Measurements from ENCODE around the gene NUB1. TPM values are rescaled to one million over a fixed set of nuclear protein-coding genes. Genes with fewer than 3 reads are reported as not detected.

NUB1 gene
- total RNA-seq, 1 experiment from 2014 or later, result 39.5 TPM

DNA sequence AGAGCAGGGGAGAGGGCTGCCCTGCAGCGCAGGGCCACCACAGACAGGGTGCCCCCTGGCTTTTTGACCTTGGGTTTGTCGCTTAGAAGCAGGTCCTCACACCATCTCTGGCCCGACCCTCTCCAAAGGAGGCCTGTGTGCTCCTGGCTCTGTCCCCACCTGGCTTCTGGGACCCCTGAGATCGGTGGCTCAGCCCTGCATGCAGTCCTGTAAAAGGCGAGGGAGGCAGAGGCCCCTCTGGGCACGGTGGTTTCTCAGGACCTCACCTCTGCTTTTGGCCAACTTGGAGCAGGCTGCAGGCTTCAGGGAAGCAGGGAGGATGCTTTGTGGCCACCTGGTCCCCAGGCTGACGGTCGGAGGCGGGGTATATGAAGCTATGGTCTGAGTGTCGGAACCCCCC, 46.8 kb downstream of the NUB1 start:
- DNase-seq (ENCODE audit: low spot score), result no peak

- DNase-seq (ENCODE audit: low spot score), result no peak
Measured at GRCh38 chr7:151389096-151389767, 47.6 kb downstream of the NUB1 start.

DNA sequence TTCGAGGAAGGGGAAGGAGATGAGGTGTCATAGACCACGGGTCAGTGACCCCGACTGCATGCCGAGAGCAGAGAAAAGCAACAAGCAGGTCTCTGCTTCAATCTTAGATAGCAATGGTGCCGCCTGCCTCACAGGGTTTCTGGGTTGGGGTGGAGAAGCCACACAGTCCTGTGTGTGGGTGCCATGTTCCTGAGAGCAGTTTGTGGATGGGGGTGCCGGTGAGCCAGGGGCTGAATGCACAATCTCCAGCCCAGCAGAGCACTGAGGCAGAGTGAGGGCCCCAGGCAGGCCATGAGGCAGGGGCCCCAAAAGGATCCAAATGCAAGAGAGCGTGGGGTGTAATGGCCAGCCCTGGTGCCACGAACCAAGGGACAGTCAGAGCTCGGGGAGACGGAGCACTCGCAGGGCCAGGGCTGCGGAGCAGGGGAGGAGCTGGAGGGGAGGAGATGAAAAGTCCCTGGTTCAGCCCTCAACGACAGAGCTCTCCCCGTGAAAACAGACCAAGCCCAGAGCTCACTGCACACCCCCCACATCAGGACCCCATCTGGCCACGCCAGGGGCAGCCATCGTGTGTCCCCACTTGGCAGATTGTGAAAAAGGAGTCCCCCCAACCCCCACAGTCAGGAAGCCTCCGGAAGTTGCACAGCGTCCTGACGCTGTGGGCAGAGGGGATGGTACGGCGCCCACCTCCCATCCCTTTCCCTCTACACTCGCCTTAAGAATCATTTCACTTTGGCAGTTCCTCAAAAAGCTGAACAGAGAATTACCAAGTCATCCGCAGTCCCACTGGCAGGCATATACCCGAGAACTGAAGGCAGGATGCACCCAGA, 48.4 kb downstream of the NUB1 start:
- no peak for DNase-seq (ENCODE audit: low spot score)

DNA sequence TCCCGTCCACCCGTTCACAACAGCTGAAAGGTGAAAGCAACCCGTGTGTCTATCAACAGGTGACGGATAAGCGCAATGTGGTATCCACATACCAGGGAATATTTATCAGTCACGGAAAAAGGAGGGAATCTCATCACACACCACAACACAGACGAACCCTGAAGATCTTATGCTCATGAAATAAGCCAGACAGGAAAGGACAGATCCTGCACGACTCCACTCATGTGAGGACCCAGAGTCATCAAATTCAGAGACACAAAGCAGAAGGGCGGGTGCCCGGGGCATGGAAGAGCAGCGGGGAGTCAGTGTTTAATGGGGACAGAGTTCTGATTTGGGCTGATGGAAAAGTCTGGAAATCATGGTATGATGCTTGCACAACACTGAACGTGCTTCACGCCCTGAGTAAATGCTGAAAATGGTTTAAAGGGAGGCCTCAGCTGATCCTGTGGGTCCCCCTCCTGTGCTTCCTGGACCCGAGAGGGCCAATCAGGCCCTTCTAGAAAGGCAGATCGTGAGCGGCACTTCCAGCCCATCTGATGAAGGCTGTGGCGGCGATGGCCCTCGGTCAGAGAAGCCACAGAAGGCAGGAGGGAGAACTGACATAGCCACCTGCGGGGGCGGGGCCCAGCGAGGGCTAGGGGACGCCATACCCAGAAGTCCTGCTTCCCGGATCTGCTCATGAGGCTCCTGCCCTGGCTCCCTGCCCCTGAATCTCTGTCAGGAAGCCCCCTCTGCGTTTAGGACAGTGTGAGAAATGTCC, 49.2 kb downstream of the NUB1 start:
- DNase-seq (ENCODE audit: low spot score), result no peak

- DNase-seq (ENCODE audit: low spot score), result no peak
Measured at GRCh38 chr7:151391358-151391730, 49.7 kb downstream of the NUB1 start.

- DNase-seq (ENCODE audit: low spot score), result no peak
Measured at GRCh38 chr7:151392002-151392401, 50.4 kb downstream of the NUB1 start.

- no peak for DNase-seq (ENCODE audit: low spot score)
Measured at GRCh38 chr7:151392426-151392825, 50.8 kb downstream of the NUB1 start.

- DNase-seq (ENCODE audit: low spot score), result no peak
Measured at GRCh38 chr7:151393031-151393977, 51.7 kb downstream of the NUB1 start.

DNA sequence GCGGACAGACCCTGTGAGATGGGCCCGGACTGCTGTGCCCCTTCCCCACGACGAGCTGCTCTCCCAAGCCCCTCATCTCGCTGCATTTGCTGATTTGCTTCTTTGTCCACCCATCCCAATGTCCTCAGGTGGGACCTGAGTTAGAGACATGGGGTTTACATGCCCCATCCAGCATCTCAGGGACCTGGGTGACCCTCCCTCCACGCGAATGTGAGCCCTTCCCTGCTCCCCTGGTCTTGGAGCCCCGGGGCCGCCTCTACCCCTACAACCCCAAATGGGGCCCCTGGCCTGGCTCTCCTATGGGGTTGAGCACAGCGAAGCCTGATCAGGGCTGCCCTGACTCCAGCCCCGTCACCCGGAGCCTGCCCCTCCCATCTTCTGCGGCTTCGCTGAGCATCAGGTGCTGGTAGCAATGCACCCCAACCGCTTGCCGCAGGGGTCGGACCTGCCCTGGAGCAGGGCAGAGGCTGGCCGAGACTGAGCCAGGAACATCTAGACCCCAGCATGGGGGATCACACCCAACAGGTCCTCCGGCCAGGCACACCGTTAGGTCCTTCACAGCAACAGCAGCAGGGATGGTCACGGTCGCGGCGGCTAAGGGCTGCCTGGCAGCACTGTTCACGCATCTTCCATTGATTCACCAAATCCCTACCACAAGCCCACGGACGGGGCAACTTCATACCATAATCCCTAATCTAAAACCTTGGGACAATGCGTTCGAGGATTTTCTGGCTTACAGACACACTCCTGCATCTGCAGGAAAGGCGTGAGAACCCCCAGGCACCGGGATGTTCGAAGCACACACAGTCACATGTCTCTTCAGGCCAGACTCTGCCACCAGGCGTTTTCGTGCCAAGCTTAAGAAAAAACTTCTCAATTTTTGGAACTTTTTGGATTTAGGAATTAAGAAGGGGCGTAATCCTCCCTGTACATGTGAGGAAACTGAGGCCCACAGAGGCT, 52.7 kb downstream of the NUB1 start:
- DNase-seq (ENCODE audit: low spot score), result no peak

DNA sequence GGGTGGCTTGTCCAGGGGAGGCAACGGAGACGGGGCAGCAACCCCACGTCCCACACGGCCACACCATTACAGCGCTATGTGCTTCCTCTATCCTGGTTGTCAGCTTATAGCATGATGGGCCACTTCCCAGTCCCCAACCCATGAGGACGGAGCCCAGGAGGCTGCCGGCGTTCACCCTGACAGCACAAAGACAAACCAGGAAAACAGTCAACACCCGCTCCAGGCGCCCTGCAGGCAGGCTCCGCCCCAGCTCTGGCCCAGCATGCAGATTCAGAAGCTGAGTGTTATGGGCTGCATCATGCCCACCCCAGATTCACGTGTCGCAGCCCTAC, 53.4 kb downstream of the NUB1 start:
- DNase-seq (ENCODE audit: low spot score), result no peak

DNA sequence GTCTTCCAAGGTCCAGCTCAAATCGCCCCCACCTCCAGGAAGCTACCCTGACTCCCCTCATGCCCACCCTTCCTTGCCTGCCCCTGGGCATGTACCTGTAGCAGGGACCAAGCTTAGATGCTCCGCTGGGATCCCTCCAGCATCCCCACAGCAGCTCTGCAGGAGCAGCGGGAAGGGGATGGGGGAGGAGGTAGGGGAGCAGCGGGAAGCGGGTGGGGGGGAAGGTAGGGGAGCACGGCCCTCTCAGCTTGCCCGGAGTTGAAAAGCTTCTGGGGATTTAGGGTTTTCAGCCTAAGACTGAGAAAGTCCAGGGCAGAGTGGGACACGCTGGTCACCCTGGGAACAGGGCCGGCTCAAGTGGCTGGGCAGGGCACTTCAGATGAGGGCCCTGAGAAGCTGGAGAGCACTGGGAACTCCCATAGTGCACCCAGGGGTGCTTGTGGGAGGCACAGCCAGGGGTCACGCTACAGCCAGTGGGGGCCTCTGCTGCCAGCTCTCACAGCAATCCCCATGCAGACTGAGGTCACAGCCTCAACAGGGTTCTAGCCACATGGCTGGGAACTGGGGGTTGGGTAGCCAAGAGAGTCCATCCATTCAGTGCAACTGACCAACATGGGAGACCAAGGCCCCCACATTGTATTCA, 54.8 kb downstream of the NUB1 start:
- DNase-seq (ENCODE audit: low spot score), result no peak

DNA sequence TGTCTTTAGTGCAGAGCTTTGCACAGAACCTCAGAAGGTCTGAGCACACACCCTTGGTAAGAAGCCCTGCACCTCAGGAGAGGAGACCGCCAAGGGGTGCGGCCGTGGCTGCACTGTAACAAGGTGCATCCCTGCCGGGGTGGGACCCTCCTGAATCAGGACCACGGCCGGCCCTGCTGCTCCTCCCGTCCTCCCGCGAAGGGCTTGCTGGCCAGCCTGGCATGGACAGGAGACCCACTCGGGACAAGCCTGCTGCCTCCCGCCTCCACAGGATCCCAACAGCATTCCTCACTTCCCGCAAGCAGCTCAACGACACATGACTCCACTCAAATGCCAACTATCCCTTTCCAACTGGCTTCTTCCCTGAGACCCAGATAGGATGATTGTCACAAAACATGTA, 55.4 kb downstream of the NUB1 start:
- no peak for DNase-seq (ENCODE audit: low spot score)

DNA sequence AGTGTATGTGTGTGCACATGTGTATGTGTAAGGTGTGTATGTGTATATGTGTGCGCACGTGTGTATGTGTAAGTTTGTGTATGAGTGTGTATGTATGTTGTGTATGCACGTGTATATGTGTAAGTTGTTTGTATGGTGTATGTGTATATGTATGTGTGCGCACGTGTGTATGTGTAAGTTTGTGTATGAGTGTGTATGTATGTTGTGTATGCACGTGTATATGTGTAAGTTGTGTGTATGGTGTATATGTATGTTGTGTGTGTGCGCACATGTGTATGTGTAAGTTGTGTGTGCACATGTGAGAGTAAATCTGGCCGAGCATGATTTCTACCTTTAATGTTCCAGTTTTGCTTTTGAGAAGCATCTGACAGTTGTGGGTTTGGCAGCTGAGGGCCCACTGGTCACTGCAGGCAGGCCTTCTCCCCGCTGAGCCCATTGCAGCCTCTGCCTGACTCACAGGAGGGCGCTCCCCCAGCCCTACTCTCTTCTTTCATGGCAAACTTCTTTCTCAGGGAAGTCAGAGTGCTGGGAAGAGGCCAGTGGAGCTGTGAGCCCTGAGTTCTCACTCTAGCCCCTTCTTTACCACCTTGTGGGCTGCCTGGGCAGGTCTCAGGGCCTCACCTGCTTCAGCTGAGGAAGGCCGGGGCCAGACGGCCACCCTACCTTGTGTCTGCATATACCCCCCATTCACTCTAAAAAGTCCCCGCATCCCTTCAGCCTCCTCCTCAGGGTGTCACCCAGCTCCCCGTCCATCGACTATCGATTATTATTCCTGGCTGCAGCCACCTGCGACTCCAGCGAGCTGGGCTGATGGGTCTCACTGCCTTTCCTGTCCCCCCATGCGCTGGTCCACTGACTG, 57.1 kb downstream of the NUB1 start:
- no peak for DNase-seq (ENCODE audit: low spot score)

GRCh38 chr7:151399305-151399601, 57.6 kb downstream of the NUB1 start:
- DNase-seq (ENCODE audit: low spot score), result no peak

- DNase-seq (ENCODE audit: low spot score), result no peak
Measured at GRCh38 chr7:151399906-151400305, 58.3 kb downstream of the NUB1 start.

DNA sequence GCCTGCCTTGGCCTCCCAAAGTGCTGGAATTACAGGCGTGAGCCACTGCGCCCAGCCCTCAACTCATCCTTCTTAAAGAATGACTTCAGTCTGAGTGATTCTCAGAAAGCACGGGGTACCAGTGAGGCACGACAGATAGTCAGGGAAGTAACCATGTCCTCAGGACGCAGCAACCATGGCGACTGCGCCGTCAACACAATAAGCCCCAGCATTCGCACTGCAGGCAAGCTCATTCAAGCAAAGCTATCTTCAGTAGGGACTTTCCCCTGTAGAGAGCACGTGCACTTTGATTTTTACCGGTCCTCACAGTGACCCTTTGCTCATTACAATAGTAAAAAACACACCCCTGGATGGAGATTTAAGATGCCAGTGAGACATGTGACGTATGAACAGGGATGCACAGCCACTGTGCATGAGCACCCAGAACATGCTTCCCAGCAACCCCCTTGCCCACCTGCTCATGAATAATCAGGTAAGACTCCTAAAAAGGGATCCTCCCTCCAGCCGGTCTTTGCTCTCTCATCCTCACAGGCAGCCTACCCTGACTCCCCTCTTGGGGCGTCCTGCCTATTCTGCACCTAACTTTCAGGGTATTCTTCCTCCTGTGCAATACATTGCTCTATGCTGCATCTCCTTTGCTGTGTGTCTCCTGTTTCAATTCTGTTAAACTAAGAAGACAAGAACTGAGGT, 59.2 kb downstream of the NUB1 start:
- DNase-seq (ENCODE audit: low spot score), result no peak

DNA sequence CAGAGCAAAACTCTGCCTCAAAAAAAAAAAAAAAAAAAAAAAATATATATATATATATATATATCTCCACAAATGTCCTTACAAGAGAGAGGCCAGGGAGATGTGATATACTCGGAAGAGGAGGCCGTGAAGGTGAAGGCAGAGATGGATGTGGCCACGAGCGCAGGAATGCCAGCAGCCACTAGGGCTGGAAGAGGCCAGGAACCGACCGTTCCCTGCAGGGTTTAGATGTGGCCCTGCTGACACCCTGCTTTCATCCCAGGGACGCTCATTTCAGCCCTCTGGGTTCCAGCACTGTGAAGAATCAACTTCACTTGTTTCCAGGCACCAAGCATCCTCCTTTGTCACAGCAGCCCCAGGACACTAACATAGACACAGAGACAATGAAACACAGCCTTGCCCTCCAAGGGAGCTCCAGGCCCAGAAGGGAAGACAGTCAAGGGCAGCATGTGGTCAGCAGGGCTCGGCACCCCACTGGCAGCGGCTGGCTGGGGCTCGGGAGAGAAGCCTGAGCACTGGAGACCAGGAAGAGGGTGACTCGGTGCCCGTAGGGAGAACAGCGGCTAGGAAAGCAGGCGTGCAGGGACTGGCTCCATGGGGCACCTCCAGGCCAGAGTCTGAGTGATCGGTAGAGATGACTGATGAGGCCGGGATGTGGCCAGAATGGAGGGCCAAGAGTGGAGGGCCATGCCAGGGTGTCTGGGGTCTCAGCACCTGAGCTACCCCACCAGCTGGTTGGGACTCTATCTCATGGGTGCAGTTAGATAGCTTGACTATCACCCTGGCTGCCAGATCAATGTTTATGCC, 60.6 kb downstream of the NUB1 start:
- no peak for DNase-seq (ENCODE audit: low spot score)

DNA sequence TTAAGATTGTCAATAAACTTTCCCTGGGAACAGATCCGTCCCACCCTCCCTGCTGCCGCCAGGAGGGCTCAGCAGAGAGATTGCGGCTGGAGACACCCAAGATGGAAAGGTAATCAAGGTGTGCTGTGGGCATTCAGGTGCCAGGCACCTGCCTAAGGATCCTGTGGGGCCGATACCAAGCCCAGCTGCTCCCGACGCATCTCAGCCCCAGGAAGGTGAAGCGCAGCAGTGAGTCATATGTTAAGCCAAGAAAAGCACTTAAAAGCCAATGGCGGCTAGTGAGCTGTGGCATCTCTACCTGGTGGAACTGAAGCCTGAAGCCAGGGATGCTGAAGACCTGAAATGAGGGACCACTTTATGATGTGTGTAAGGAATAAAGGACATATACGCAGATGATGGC, 62.2 kb downstream of the NUB1 start:
- DNase-seq (ENCODE audit: low spot score), result peak; percentile 82

Data from HT-29 (cell line).